ENCODE results near the gene PELI1.
"Not testable (repeated sequence)": the region's sequence is repeated elsewhere in the genome, so short reads cannot be mapped to it uniquely, and the experiment has no call there.

Gene PELI1

GRCh38 chr2:64094663-64095382 lies 49.4 kb downstream of the PELI1 start:
- H3K9me3 ChIP-seq: no peaks in the 10 kb centered on the region
- H3K27me3 ChIP-seq: no peaks in the 10 kb centered on the region
- no peak for TF ChIP-seq Cebpa-rat (IDR thresholded peaks at IDR 0.05)
- H3K4me1 ChIP-seq: no peaks in the 10 kb centered on the region
- no peaks in the 10 kb centered on the region for H4K20me1 ChIP-seq
- H3K9ac ChIP-seq: no peak overlapping the region
- H3K36me3 ChIP-seq: peaks cover 66% of the 10 kb centered on the region
- H3K4me3 ChIP-seq: no peak overlapping the region
- H3K27ac ChIP-seq: no peak overlapping the region
- H3K4me2 ChIP-seq: no peak overlapping the region

GRCh38 chr2:64093341-64093740 lies 50.9 kb downstream of the PELI1 start:
- Histone ChIP-seq H3K27ac (no peak overlapping the region), H4K20me1 (no peaks in the 10 kb centered on the region), H3K36me3 (peaks cover 60% of the 10 kb centered on the region), H3K9ac (no peak overlapping the region), H3K4me1 (no peaks in the 10 kb centered on the region), H3K4me3 (no peak overlapping the region), H3K9me3 (no peaks in the 10 kb centered on the region), H3K4me2 (no peak overlapping the region), H3K27me3 (no peaks in the 10 kb centered on the region)
- no peak for TF ChIP-seq Cebpa-rat (IDR thresholded peaks at IDR 0.05)

GRCh38 chr2:64092502-64092901 lies 51.7 kb downstream of the PELI1 start:
- no peak overlapping the region for H3K9ac ChIP-seq
- no peaks in the 10 kb centered on the region for H3K27me3 ChIP-seq
- no peaks in the 10 kb centered on the region for H4K20me1 ChIP-seq
- no peak overlapping the region for H3K4me3 ChIP-seq
- no peak for TF ChIP-seq Cebpa-rat (IDR thresholded peaks at IDR 0.05)
- H3K4me1 ChIP-seq: no peaks in the 10 kb centered on the region
- no peak overlapping the region for H3K27ac ChIP-seq
- no peaks in the 10 kb centered on the region for H3K9me3 ChIP-seq
- H3K4me2 ChIP-seq: no peak overlapping the region
- peaks cover 57% of the 10 kb centered on the region for H3K36me3 ChIP-seq

- H3K27me3 ChIP-seq: no peaks in the 10 kb centered on the region
- no peaks in the 10 kb centered on the region for H3K9me3 ChIP-seq
- H3K36me3 ChIP-seq: peaks cover 39% of the 10 kb centered on the region
- H4K20me1 ChIP-seq: no peaks in the 10 kb centered on the region
- H3K9ac ChIP-seq: no peak overlapping the region
- no peak for TF ChIP-seq Cebpa-rat (IDR thresholded peaks at IDR 0.05)
- no peak overlapping the region for H3K4me3 ChIP-seq
- H3K4me1 ChIP-seq: no peaks in the 10 kb centered on the region
- H3K4me2 ChIP-seq: no peak overlapping the region
- no peak overlapping the region for H3K27ac ChIP-seq
Observed at GRCh38 chr2:64090264-64090663, 54.0 kb downstream of the PELI1 start.

GRCh38 chr2:64086347-64087082 lies 57.7 kb downstream of the PELI1 start:
- no peak for TF ChIP-seq Cebpa-rat (IDR thresholded peaks at IDR 0.05)
- H3K4me1 ChIP-seq: peaks cover 9% of the 10 kb centered on the region
- no peaks in the 10 kb centered on the region for H4K20me1 ChIP-seq
- H3K9me3 ChIP-seq: no peaks in the 10 kb centered on the region
- H3K27me3 ChIP-seq: no peaks in the 10 kb centered on the region
- no peak overlapping the region for H3K9ac ChIP-seq
- H3K27ac ChIP-seq: no peak overlapping the region
- no peak overlapping the region for H3K4me3 ChIP-seq
- no peak overlapping the region for H3K4me2 ChIP-seq
- peaks cover 12% of the 10 kb centered on the region for H3K36me3 ChIP-seq

- H3K36me3 ChIP-seq: peaks cover 7% of the 10 kb centered on the region; the same call in 1 of the 2 replicates
- TF ChIP-seq Cebpa-rat (IDR thresholded peaks at IDR 0.05): no peak
- no peak overlapping the region for H3K9ac ChIP-seq
- no peak overlapping the region for H3K27ac ChIP-seq
- no peaks in the 10 kb centered on the region for H3K9me3 ChIP-seq
- no peak overlapping the region for H3K4me3 ChIP-seq
- no peaks in the 10 kb centered on the region for H4K20me1 ChIP-seq
- peaks cover 9% of the 10 kb centered on the region for H3K4me1 ChIP-seq
- H3K4me2 ChIP-seq: no peak overlapping the region
- H3K27me3 ChIP-seq: no peaks in the 10 kb centered on the region
Observed at GRCh38 chr2:64085936-64086335, 58.3 kb downstream of the PELI1 start.

- Histone ChIP-seq H3K4me2 (no peak overlapping the region), H3K9ac (no peak overlapping the region), H3K36me3 (no peaks in the 10 kb centered on the region), H3K27ac (no peak overlapping the region), H3K27me3 (no peaks in the 10 kb centered on the region), H3K9me3 (no peaks in the 10 kb centered on the region), H3K4me1 (peaks cover 9% of the 10 kb centered on the region), H4K20me1 (no peaks in the 10 kb centered on the region), H3K4me3 (no peak overlapping the region)
- no peak for TF ChIP-seq Cebpa-rat (IDR thresholded peaks at IDR 0.05)
Observed at GRCh38 chr2:64081046-64081445, 63.2 kb downstream of the PELI1 start.

- TF ChIP-seq Cebpa-rat (IDR thresholded peaks at IDR 0.05): no peak
- H3K4me2 ChIP-seq: no peak overlapping the region
- H3K4me1 ChIP-seq: peaks cover 9% of the 10 kb centered on the region
Observed at GRCh38 chr2:64080179-64080578, 64.0 kb downstream of the PELI1 start.

GRCh38 chr2:64079688-64080087 lies 64.5 kb downstream of the PELI1 start:
- H3K27me3 ChIP-seq, H3K9ac ChIP-seq, H3K36me3 ChIP-seq, H3K4me3 ChIP-seq, H3K4me2 ChIP-seq, H3K9me3 ChIP-seq, H4K20me1 ChIP-seq, H3K27ac ChIP-seq, H3K4me1 ChIP-seq: not testable (repeated sequence)

More at GRCh38 chr2:64080179-64080578, 64.0 kb downstream of the PELI1 start:
- no peak overlapping the region for H3K9ac ChIP-seq
- H3K9me3 ChIP-seq: no peaks in the 10 kb centered on the region
- H4K20me1 ChIP-seq: no peaks in the 10 kb centered on the region
- H3K4me3 ChIP-seq: no peak overlapping the region
- H3K27me3 ChIP-seq: no peaks in the 10 kb centered on the region
- H3K27ac ChIP-seq: no peak overlapping the region
- no peaks in the 10 kb centered on the region for H3K36me3 ChIP-seq

- not testable (repeated sequence) for H3K4me2 ChIP-seq, H3K4me3 ChIP-seq, H3K4me1 ChIP-seq, H3K27me3 ChIP-seq, H3K27ac ChIP-seq, H3K36me3 ChIP-seq, H4K20me1 ChIP-seq, H3K9ac ChIP-seq, H3K9me3 ChIP-seq
Observed at GRCh38 chr2:64076828-64077227, 67.4 kb downstream of the PELI1 start.

GRCh38 chr2:64074616-64075015 lies 69.6 kb downstream of the PELI1 start:
- not testable (repeated sequence) for H3K27me3 ChIP-seq, H3K4me1 ChIP-seq, H3K4me2 ChIP-seq, H3K9ac ChIP-seq, H3K4me3 ChIP-seq, H3K9me3 ChIP-seq, H4K20me1 ChIP-seq, H3K36me3 ChIP-seq, H3K27ac ChIP-seq
